Fibroblast of the conjunctiva (primary cell): ENCODE measurements around the gene MSANTD2.

Source experiments
- DNase-seq: peaks from one replicate; pipeline ENCODE4 v3.0.0-alpha.2; 2010; ENCODE audit warnings: low read depth

Gene MSANTD2

DNA sequence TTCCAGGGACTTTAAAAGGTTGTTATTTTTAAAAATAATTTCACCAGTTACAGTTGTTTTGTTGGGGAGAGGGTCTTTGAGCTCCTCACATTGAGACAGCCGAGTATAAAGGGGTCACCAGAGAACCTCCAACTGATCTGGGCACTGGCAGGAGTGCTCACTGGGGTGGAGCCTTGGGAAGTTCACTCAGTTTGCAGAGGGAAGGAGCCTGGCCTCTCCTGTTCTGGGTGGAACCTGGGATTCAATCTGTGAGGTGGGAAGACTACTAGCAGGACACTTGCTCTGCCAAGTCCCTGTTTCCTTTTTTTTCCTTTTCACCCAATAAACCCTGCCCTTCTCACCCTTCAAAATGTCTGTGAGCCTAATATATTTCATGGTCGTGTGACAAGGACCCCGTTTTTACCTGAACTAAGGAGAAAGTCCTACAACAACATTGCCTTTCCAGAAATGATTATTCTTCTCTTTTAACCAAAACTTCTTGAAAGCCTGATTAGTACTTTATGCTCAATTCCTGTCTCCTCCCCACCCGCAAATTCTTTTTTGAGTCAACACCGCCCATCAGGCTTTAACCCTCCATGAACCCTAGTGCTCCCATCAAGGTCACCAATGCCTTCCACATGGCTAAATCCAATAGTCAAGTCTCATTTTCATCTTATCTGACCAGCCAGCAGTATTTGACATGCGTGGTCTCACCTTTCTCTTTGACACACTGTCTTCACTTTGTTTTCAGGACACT, 22.0 kb upstream of the MSANTD2 start:
- no peak for DNase-seq

DNA sequence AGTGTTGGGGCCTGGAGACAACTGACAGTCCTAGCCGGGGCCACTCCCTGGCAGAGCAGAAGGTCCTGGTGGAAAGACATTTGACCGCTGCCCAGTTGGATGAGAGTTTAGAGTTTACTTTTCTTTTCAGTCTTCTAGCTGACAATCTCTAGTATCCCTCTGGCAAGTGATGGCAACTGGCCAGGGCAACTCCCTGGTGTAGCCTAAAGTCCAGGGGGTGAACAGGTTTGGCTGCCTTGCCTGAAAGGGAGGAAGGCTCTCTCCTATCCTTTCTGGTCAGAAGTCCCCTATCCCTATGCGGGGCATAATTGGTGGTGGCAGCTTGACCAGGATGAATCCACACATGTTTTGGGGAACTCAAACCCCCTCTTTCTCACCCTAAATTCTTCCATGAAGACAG, 16.8 kb upstream of the MSANTD2 start:
- DNase-seq: no peak

DNA sequence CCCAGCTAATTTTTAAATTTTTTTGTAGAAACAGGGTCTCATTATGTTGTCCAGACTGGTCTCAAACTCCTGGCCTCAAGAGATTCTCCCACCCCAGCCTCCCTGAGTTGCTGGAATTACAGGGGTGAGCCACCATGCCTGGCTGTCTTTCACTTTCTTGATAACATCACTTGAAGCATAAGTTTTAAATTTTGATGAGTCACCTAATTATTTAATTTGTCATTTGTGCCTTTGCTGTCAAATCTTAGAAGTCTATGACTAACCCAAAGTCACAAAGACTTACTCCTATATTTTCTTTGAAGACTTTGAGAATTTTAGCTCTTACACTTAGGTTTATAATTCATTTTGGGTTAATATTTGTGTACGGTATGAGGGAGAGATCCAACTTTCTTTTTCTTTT, 14.5 kb upstream of the MSANTD2 start:
- DNase-seq: no peak

DNA sequence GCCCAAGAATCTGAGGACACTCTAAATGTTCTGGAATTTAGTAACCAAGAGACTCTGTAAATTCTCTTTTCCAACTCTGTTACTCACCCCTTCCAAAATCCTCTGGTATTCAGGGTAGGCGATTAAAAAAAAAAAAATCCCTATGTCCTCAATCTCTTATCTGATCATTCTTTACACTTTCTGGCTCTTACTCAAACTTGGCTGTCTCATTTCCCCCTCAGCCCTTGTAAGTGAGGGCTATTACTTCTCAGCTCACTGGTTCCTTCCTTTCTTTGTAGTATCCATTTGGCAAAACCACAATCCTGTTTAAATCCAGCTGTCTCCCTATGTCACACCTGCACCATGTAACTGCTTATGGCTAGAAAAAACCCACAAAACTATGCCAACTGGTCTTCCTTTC, 12.7 kb upstream of the MSANTD2 start:
- DNase-seq: no peak

DNA sequence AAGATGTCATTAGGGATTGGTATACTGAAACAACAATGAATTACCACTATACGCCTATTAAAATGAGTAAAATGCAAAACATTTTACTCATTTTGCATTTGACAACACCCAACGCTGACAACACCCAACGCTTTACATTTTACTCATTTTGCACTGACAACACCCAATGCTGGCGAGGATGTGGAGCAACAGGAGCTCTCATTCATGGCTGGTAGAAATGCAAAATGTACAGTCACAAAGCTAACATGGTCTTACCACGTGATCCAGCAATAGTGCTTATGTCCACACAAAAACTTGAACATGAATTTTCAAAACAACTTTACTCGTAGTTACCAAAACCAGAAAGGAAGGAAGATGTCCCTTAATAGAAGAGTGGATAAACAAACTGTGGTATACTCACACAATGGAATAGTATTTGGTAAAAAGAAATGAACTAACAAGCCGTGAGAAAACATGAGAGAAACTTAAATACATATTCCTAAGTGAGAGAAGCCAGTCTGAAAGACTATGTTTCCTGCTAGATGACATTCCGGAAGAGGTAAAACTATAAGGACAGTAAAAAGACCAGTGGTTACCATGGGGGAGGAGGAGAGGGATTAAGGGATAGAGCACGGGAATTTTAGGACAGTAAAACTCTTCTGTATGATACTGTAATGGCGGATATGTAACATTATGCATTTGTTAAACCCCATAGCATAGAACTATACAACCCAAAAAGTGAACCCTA, 11.4 kb upstream of the MSANTD2 start:
- DNase-seq: no peak

DNA sequence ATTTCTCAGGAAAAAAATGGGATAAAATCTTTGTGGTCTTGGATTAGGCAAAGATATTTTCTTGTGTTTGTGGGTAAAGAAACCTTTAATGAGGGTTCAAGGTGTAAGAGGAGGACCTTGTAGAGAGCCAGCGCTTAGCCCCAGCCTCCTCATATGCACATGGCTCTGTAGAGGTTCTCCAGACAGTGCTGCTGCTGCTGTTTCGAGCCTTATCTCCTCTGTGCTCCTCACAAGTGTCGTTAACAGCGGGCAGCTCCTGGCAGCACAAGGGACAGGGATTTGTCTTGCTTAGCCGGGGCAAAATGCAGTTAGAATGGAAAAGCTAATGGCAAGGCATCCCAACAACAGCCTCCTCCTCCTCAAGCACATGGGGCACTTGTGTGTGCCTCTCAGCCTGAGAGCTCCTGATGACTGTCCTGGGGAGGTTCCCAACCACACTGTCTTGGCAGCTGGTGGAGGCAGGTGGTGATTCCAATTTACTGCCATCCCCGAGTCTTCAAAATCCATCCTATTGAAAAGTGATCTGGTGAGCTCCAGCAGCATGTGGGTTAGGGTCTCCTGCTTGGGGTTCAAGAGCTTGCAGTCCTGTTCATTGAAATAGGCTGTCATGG, 7.6 kb upstream of the MSANTD2 start:
- DNase-seq: no peak

DNA sequence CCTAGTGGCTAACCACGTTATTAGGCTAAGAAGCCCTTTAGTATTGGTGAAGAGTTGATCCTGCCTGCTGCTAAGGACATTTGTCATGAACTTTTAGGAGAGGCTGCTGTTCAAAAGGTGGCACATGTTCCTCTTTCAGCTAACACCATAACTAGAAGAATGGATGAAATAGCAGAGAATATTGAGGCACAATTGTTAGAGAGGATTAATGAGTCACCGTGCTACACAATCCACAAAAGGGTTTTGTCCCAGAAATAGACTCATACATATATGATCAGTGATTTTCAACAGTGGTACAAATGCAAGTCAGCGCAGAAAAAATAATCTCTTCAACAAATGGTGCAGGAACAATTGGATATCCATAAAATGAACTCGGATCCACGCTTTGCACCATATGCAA, 7.0 kb upstream of the MSANTD2 start:
- no peak for DNase-seq

DNA sequence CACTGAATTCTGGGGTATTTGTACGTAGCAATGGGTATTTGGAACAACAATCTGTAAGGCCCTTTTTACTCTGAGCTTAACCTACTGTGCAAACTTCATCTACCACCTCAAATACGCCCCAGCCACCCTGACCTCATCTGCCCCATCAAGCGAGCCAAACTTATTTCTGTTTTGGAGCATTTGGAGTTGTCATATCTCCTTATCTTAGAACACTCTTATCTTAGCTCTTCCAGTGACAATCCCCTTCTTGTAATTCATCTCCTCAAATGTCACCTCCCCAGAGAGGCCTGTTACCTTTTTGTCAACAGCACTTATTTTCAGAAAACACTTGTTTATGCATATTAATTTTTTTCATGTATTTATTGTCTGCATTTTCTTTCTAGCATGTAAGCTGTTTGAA, 4.7 kb upstream of the MSANTD2 start:
- no peak for DNase-seq

DNA sequence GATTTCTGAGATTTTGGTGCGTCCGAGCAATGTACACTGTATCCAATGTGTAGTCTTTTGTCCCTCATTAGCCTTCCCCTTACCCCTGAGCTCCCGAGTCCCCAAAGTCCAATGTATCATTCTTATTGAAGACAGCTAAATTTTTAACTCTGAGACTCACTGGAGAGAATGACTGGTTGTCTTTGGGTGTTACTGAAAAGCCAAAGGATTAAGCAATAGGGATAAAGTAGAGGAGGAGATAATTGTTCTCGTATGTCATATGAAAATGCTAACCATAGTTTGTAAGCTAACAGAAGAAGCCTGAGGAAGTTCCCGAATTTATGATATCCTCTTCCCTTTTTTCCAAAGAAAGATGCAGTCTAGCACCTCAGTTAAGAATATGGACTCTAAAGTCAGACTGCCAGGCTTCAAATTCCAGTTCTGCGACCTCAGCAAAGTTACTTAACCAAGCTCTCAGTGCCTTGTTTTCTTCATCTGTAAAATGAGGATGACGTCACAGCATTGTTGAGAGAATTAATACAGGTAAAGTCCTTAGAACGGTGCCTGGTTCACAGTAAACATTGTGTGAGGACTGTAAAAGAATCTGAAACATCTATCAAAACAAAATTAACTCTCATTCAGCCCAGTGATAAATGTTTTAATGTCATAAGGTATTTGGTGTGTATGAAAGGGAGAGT, 1.6 kb upstream of the MSANTD2 start:
- DNase-seq: no peak

DNA sequence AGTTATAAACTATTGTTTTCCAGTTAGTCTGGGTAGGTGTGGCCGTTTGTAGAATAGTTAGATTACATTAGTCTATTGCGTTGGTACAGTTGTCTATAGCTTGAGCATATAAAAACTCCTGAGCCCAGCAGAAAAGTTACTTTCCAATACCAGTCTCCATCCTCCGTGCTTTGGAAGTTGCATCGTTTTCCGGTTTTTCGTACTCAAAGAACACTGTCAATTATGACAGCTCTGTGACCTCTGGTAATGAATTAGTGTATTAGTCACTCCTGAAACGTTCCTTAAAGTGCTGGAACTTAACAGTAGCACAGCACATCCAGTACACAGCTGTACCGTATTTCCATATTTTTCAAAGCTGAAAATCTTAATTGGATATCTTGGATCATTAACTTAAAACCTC, 808 bp upstream of the MSANTD2 start:
- no peak for DNase-seq

DNA sequence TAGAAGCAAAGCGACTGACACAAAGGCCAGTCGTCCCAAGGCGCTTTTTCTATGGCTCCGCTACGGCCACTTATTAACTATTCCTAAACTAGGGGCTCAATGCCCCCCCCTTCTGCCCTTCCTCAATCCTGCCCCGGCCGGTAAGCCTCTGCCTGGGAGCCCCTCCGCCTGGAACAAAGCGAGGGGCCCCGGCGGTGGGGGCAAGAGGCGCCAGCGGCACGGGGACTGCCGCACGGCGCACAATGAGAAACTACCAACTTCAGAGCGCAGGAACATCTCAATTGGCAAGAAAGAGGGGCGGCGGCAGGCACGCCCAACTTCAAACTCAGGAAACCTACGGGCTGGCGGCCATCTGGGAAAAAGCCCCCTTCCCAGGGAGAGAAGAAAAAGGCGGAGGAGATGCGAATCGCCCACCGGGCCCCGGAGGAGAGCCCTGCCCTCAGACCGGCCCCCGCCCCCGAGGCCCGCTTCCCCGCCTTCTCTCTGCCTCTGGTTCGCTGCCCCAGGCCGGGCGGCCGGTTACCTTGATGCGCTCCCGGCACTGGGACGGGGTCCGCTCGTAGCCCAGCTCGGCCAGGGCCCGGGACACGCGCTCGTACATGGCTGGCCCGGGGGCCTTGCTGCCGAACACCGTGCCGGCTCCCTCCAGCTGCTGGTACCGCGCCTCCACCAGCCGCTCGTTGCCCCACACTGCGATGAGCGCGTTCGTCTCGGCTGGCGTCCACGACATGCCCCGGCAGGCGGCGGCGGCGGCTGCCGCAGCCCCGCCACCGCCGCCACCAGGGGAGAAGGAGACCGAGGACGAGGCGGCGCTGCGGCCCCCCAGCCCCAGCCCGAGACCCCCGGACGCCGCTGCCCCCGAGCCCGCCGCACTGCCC, 619 bp downstream of the MSANTD2 start:
- DNase-seq: no peak

DNA sequence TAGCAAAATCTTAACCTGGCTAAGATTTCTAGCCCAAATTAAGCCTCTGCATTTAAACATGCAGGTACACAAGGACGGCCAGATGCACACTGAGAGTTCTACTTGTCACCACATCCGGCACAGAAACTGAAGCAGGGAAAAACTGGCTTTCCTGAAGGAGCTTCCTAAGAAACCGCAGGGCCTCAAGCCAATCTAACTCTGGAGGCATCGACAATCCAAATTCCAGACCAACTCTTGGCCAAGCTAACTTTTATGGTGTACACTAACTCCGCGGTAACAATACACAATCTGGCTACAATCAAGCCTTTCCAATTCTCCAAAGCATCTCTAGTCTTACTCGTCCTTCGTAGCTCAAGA, 1.2 kb downstream of the MSANTD2 start:
- DNase-seq: no peak

DNA sequence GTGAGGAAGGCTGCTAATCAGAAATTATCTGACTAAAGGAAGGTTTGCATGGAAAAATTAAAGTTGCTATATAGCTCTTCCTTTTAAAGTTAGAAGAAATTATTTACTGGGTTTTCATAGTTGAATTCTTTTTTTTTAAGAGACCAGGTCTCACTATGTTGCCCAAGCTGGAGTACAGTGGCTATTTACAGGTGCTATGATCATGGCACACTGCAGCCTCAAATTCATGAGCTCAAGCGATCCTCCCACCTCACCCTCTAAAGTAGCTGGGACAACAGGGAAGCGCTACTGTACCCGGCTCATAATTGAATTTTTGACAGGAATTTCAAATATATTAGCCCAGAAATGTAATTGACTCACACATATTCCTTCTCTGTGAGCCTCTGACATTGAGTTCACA, 3.9 kb downstream of the MSANTD2 start:
- no peak for DNase-seq

DNA sequence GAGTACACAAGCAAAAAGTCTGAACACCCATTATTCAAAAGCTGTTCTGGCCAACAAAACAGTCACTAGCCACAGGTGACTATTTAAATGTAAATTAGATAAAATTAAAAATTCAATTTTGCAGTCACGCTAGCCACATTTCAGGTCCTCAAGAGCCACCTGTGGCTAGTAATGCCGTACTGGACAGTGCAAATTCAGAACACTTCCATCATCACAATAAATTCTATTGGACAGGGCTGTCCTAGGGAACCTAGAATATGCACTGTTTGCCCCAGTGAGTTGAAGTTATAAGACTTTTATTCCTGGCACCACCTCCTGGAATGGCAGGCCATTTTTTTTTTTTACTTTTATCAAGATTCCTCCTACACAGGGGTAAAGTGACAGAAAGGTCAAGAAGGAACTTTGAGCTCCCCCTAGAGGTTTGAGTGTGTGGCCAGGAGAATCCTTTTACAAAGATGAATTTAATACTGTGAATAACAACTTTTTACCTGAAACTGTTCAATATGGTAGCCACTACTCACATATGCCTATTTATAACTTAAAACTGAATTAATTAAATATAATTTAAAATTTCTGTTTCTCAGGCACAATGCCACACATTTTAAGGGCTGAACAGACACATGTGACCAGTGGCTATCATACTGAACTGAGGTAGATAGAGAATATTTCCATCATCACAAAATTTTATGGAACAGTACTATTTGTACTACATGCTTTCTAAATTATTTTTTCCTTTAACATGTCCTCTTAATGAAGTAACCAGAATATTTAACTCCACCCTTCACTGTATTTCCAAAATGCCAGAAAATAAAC, 6.5 kb downstream of the MSANTD2 start:
- DNase-seq: peak; percentile 29

DNA sequence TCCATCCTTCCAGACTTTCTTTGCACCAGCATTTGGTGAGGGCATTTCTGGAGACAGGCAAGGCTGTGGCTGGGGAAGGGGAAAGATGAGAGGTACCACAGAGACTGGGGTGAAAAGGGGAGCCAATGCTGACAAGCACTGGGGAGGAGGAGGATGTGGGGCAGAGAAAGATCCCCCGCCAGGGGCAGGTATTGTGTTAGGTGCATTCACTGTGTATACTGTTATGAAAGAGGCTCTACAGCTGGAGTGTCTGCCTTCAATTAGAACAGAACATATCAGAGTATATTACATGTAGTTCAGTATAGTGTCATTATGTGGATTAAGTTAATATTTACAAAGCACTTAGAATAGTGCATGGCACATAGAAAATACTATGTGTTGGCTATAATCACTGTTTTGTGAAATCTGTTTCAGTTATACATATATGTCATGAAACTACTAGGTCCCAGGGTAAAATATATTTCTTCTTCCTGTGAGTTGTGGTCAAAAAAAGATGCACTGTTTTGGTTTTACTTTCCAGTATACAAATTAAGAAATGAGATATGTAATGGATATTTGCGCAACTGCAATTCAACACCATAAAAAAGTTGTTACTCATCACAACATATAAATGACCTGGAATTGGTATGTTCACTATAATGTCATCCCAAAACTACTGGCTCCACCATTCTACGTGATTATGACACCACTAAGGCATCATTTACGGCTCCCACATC, 8.4 kb downstream of the MSANTD2 start:
- no peak for DNase-seq

DNA sequence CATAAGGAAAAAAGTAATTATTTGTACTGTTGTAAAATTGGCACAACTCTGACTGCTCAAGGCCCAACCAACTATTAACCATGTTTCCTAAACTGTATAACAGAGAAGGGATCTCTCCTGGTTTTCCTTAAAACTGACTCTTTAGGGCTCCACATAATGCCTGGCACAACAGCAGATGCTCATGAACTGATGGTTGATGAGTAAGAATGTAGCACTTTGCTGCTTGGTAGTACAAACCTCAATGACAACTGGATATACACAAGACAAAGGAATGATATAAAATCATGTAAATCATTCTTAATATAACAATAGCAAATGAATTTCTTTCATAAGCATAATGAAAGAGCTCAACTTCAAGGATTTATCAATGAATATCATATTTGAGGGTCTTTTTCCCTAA, 11.7 kb downstream of the MSANTD2 start:
- no peak for DNase-seq

DNA sequence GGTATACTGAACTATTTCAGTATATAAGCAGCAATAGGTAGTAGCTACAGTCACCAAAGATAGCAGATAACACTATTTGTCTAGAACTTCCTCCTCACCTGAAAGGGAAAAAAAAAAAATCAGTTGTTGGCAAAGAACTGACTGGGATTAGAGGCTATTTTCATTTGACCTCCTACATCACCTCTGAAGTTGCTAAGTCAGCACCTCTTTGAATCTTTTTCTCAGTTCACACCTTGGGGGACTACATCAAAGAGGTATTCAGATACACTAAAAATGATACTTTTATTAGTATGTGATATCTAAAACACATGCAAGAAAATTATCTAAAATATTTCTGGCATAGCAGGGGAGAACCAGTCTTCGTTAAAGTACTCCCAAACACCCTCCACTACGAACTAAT, 16.2 kb downstream of the MSANTD2 start:
- no peak for DNase-seq

DNA sequence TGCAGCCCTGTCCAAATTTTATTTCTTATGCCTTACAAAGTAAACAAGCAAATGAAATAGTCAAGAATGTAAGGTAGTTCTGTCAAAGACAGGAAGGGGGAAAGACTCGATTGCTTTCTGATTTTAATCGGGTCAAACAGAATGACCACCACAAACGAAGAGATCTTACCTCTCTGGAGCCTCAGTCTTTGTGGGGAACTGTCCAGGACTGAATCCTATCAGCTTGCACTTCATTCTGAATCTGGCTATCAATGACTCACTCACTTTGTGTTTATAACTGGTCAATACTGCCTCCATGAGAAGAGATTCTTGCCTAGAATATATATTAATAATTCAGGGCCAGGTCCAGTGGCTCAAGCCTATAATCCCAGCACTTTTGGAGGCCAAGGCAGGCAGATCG, 17.2 kb downstream of the MSANTD2 start:
- DNase-seq: no peak

DNA sequence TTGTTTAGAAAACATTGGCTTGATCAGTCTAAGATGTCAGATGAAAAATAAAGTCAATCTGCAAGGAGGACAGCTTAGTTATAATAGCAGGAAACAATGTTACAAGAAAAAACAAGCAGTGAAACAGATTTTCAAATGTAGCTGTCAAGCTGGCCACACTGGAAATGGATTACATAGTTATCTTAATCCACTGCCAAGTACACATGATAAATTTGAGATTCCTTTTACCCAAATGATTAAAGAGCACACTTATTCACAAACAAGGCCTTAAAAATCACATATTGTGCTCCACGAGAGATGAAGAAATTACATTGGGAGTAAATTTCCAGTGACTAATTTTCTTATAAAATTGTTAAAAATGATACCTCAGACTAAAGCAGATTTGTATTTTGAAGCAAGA, 20.6 kb downstream of the MSANTD2 start:
- no peak for DNase-seq

DNA sequence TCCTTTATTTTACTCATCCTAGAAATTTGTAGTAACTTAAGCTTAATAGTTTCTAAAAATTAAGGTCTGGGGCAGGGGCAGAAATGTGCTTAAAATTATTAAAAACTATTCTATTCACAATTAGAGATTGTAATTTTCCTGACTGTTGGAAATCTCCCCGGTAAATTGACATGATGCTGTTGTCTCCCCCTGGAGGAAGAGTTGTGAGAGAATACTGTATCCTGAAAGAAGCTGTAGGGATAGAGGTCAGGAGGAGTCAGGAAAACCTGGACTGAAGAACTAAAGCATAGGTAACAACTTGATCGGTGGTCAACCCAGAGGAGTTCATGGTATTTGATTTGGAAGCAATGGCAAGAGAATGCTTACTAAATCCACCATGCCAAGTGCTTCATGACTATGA, 21.9 kb downstream of the MSANTD2 start:
- no peak for DNase-seq
